Stimulated activated CD8-positive, alpha-beta memory T cell treated with anti-CD3 and anti-CD28 coated beads, Interleukin-4, amount 100 ng/mL, for 48 hours (primary cell): Measurements from ENCODE around the gene PILRB.

Experiments used
- DNase-seq: peaks from one replicate; pipeline ENCODE4 v3.0.0-alpha.2; 2020

Gene PILRB

GRCh38 chr7:100411101-100411500 lies 53.2 kb downstream of the PILRB start:
- DNase-seq, result no peak

- DNase-seq, result no peak
Observed at GRCh38 chr7:100413346-100413745, 55.4 kb downstream of the PILRB start.

- no peak for DNase-seq
Observed at GRCh38 chr7:100413889-100414288, 56.0 kb downstream of the PILRB start.

- DNase-seq, result no peak
Observed at GRCh38 chr7:100415448-100415847, 57.5 kb downstream of the PILRB start.
